ENCODE measurements around the gene PRSS48. TPM values are rescaled to one million over a fixed set of nuclear protein-coding genes. Genes with fewer than 3 reads are reported as not detected.

Gene PRSS48
- total RNA-seq, 2 donors from 2014 or later, result not detected

DNA sequence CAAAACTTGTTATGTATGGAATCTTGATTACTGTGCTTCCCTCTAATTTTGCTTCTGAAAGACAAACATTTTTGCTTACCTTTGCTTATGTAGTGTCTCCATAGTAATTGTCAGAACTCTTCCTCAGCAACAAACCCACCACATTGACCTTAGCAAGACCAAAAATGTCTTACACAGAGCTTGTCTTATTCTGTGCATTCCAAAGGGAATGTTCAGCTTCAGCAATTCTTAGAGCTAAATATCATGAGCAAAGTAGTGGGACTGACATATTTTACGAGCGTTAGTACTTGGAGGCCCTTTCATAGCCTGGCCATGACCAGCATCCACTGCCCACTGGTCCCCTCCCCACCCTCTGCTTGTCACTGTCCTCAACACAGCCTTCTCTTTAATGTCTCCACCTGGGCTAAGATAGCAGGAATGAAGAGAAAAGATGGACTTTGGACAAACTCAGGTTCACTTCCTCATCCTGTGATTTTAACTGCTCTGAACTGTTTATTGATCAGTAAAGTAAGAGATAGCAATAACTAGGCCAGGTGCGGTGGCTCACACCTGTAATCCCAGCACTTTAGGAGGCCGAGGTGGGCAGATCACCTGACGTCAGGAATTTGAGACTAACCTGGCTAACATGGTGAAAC, 63.9 kb downstream of the PRSS48 start:
- DNase-seq (no peak), ATAC-seq (no peak)
- intact Hi-C loops (cut with DNase I), result loop anchor here in 1 of 2 donors (10.0 kb wide), 1 partner anchor 196 kb away; no protein-coding TSS in a partner anchor

Other genes with a start within 250 kb of the PRSS48 start
- gene RPS3A, start 177.5 kb upstream of the PRSS48 start, total RNA-seq, result 1,000 to 10,000 TPM; 1,101 to 1,193 TPM
- 10 to 100 TPM; 88.0 to 94.7 TPM for gene SH3D19, start 48.4 kb downstream of the PRSS48 start, total RNA-seq
- 10 to 100 TPM; 13.0 to 14.2 TPM for gene FHIP1A, start 132.0 kb downstream of the PRSS48 start, total RNA-seq